Activated CD8-positive, alpha-beta T cell treated with anti-CD3 and anti-CD28 coated beads for 36 hours (primary cell): ENCODE results near the gene NFKB2. TPM values are rescaled to one million over a fixed set of nuclear protein-coding genes. Genes with fewer than 3 reads are reported as not detected.

Source experiments
- ATAC-seq: fragments of 200-7000 bp; cut with Tn5 transposase; one replicate; pipeline ENCODE4 v1.10.0; 2021; ENCODE audit warnings: mild to moderate bottlenecking, moderate library complexity
- CTCF ChIA-PET: fragments of 350-600 bp; sonication (Branson Sonifier 250); formaldehyde crosslinking; loops from one replicate; lab custom pipeline; 2021; ENCODE audit warnings: antibody characterized with exemption; lab: Charles Lee
- POLR2A ChIA-PET: fragments of 350-600 bp; sonication (Branson Sonifier 250); formaldehyde crosslinking; loops from one replicate; lab custom pipeline; 2021; ENCODE audit warnings: antibody characterized with exemption; lab: Charles Lee
- DNase-seq: peaks from one replicate; pipeline ENCODE4 v3.0.0-alpha.2; 2020
- H3K27ac Mint-ChIP-seq: one replicate; pipeline ENCODE4 v1.8.0; 2021; ENCODE audit warnings: mild to moderate bottlenecking, mixed read lengths
- H3K27me3 Mint-ChIP-seq: one replicate; pipeline ENCODE4 v1.8.0; 2021; ENCODE audit warnings: mixed read lengths
- H3K36me3 Mint-ChIP-seq: one replicate; pipeline ENCODE4 v1.8.0; 2021; ENCODE audit warnings: low read depth, mixed read lengths
- H3K4me1 Mint-ChIP-seq: one replicate; pipeline ENCODE4 v1.8.0; 2021; ENCODE audit warnings: low read depth, mixed read lengths
- H3K4me3 Mint-ChIP-seq: one replicate; pipeline ENCODE4 v1.8.0; 2021; ENCODE audit warnings: mild to moderate bottlenecking, moderate library complexity, mixed read lengths
- H3K9me3 Mint-ChIP-seq: one replicate; pipeline ENCODE4 v1.8.0; 2021; ENCODE audit warnings: mixed read lengths
- CTCF ChIP-seq: fragments of 200-600 bp; IDR thresholded peaks from one replicate; pipeline ENCODE4 v1.8.0; 2022; ENCODE audit warnings: antibody characterized with exemption, mild to moderate bottlenecking
- intact Hi-C: fragments of 100-400 bp; cut with micrococcal nuclease; formaldehyde crosslinking; loops from one replicate; pipeline ENCODE4 v1.10.0; 2022
- total RNA-seq, 2 experiments: library from RNA; stranded (reverse); gene quantifications; one replicate each; pipeline ENCODE4 v1.2.3, GENCODE V29; 2021

Gene NFKB2
- total RNA-seq, 2 experiments from 2014 or later: 251 to 253 TPM

- no peaks in the 10 kb centered on the region for H3K27me3 Mint-ChIP-seq
- ChIA-PET CTCF (interaction anchor here (1.8 to 15.2 kb wide), 4 partner anchors 9 to 172 kb away, joined by 6 to 143 read pairs (median 18); partner anchors contain the start of gene FBXL15), POLR2A (interaction anchor here (0.7 to 6.4 kb wide), 7 partner anchors 6 to 152 kb away, joined by 3 to 88 read pairs (median 5); partner anchors contain the start of genes C10orf95, FBXL15 and NFKB2)
- H3K4me3 Mint-ChIP-seq: no peak overlapping the region
- ATAC-seq (no peak), DNase-seq (no peak)
- TF ChIP-seq CTCF: no peak
- H3K9me3 Mint-ChIP-seq: no peaks in the 10 kb centered on the region
- intact Hi-C loops: no loop called here
- peak overlapping the region; percentile 57 for H3K27ac Mint-ChIP-seq
- peaks cover 43% of the 10 kb centered on the region for H3K4me1 Mint-ChIP-seq
- H3K36me3 Mint-ChIP-seq: peaks cover 49% of the 10 kb centered on the region
These were observed 7.0 kb downstream of the NFKB2 start for GRCh38 chr10:102402512-102402896.

- Mint-ChIP-seq H3K27me3 (no peaks in the 10 kb centered on the region), H3K36me3 (peaks cover 43% of the 10 kb centered on the region), H3K4me1 (peaks cover 40% of the 10 kb centered on the region), H3K27ac (no peak overlapping the region), H3K4me3 (no peak overlapping the region), H3K9me3 (no peaks in the 10 kb centered on the region)
- ChIA-PET POLR2A (interaction anchor here (1.0 to 6.4 kb wide), 5 partner anchors 7 to 48 kb away, joined by 3 to 88 read pairs (median 13); partner anchors contain the start of genes C10orf95, FBXL15 and NFKB2), CTCF (interaction anchor here (0.8 to 15.2 kb wide), 10 partner anchors 8 to 173 kb away, joined by 3 to 143 read pairs (median 6); partner anchors contain the start of gene FBXL15)
- no peak for ATAC-seq
- no peak for TF ChIP-seq CTCF
- no peak for DNase-seq
- intact Hi-C loops: no loop called here
These were observed 7.6 kb downstream of the NFKB2 start for GRCh38 chr10:102403115-102403514.

GRCh38 chr10:102404361-102405107 lies 9.0 kb downstream of the NFKB2 start:
- no peak overlapping the region for H3K4me3 Mint-ChIP-seq
- no peaks in the 10 kb centered on the region for H3K27me3 Mint-ChIP-seq
- ATAC-seq (no peak), DNase-seq (peak; percentile 24)
- peaks cover 32% of the 10 kb centered on the region for H3K36me3 Mint-ChIP-seq
- no peaks in the 10 kb centered on the region for H3K9me3 Mint-ChIP-seq
- intact Hi-C loops: no loop called here
- ChIA-PET POLR2A (interaction anchor here (0.6 to 6.4 kb wide), 12 partner anchors 8 to 81 kb away, joined by 3 to 88 read pairs (median 5); partner anchors contain the start of genes CUEDC2, FBXL15 and NFKB2), CTCF (interaction anchor here (1.0 to 15.2 kb wide), 10 partner anchors 9 to 174 kb away, joined by 3 to 143 read pairs (median 5); partner anchors contain the start of gene FBXL15)
- peaks cover 37% of the 10 kb centered on the region for H3K4me1 Mint-ChIP-seq
- H3K27ac Mint-ChIP-seq: no peak overlapping the region
- TF ChIP-seq CTCF: no peak

- intact Hi-C loops: no loop called here
These were observed 9.6 kb downstream of the NFKB2 start for GRCh38 chr10:102405108-102405571.

More at GRCh38 chr10:102405108-102405571, 9.6 kb downstream of the NFKB2 start:
- peak; percentile 16 for DNase-seq
- TF ChIP-seq CTCF: no peak
- Mint-ChIP-seq H3K36me3 (peaks cover 26% of the 10 kb centered on the region), H3K4me1 (peaks cover 37% of the 10 kb centered on the region), H3K4me3 (no peak overlapping the region), H3K9me3 (no peaks in the 10 kb centered on the region), H3K27me3 (no peaks in the 10 kb centered on the region), H3K27ac (no peak overlapping the region)
- ATAC-seq: no peak
- ChIA-PET CTCF (interaction anchor here (1.1 to 15.2 kb wide), 5 partner anchors 11 to 175 kb away, joined by 3 to 143 read pairs (median 4); partner anchors contain the start of gene FBXL15), POLR2A (interaction anchor here (0.6 to 6.4 kb wide), 12 partner anchors 9 to 268 kb away, joined by 3 to 88 read pairs (median 5); partner anchors contain the start of genes CUEDC2, FBXL15 and NFKB2)
